HG02973 (cell line): ENCODE data around the gene GPD2.
A peak's percentile ranks its signal among the peaks of the same experiment; 100 is the strongest.

ENCODE experiments used
- ATAC-seq: cut with Tn5 transposase; IDR thresholded peaks from one replicate; pipeline ENCODE4 v1.9.1; 2021; ENCODE audit warnings: moderate library complexity; ENCODE audit not compliant: unreplicated experiment

The GPD2 gene

DNA sequence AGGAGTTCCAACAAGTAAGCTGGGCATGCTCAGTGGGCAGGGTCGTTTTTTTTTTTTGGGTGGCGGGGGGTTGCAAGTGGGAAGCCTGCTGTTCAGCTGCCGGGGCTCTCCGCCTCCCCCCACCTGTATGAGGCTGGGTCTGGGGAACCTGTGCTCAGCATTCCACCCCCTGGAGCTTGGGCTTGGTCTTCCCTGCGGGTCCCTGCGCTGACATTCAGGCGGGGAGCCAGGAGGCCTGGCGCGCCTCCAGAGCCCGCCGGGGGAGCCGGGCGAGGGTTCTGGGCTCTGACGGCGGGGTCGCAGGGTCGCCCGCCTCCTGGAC lies 822 bp upstream of the GPD2 start:
- ATAC-seq, result no peak

GRCh38 chr2:156436497-156437085 lies 412 bp downstream of the GPD2 start:
- ATAC-seq, result peak; percentile 37

DNA sequence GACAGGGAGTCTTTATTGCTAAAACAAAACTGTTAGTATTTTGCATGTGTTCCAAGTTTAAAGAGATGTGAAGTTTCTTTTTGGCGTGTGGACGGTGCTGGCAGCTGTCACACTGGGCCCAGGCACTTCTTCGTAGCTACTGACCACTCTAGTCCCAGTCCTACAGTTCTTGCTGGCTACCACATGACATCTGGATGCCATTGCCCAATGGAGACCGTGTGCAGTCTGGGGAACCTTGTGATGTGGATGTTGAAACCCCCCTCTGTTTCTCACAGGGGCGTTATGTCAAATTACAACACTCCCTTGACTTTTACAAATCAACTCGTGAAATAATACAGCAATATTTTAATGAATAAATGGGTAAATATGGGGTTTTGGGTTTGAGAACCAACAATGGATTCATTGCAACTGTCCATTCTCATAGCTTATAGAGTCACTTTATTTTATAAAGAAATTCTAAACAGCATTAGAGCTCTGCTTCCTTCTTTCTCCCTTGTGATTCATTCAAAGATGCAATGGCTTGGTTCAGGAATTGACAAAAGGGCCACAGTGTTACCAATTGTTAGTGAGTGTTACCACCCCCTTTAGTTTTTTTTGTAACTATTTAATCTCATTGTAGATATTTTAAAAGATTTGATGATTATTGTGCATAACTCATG lies 1.2 kb downstream of the GPD2 start:
- peak; percentile 14 for ATAC-seq

DNA sequence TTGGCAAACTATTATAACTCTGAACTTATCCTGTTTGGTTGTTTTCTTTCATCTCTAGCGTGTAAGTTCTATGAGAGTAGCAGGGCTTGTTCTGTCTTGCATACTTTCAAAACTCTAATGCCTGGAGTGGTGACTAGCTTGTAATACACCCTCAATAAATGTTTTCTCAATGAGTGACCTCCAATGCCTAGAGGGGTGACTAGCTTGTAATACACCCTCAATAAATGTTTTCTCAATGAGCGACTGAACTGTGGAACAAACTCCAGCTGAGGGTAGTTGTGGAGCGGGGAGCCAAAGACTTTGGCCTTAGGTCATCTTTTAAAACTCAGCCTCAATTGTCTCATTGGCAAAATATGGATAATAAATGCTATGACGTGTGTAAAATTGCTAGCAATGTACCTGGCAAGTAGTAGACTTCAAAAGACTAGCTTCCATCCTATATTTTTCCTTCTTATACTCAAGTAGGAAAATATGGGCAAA lies 1.8 kb downstream of the GPD2 start:
- no peak for ATAC-seq

GRCh38 chr2:156443089-156443488 lies 6.9 kb downstream of the GPD2 start:
- ATAC-seq, result no peak

DNA sequence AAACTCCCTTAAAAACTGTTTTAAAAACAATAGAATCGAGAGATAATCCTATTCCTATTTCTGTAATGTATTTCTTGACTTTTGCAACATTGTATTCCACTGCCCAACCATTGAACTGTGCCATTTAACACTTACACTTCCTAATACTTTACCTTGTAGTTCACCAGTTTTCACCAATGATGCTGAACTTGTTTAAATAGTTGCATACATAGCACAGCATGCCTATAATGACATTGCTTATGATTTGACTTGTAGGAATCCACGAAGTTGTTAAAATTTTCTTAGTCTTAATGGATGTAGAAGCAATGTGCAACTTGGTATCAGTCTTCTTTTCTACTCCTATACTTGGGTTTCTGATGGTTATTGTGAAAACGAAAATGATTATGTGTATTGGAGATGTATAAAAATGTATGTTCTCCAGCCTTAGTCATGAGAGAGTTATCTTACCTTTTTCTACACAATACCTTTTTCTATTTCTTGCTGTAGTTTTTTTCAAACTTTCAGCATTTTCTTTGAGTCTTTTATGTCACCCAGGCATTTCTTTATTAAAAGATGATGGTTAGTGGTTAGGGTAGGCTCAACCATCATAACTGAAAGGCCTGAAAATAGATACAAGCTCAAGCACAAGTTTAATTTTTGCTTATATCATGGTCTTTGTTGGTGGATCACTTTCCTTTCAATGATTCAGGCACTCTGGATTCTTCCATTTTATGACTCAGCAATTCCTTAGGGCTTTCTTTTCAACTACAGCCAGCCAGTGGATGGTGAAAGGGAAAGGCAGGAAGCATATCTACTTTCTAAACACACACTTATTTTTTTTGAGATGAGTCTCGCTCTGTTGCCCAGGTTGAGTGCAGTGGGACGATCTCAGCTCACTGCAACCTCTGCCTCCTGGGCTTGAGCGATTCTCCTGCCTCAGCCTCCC lies 9.4 kb downstream of the GPD2 start:
- ATAC-seq, result peak; percentile 86

DNA sequence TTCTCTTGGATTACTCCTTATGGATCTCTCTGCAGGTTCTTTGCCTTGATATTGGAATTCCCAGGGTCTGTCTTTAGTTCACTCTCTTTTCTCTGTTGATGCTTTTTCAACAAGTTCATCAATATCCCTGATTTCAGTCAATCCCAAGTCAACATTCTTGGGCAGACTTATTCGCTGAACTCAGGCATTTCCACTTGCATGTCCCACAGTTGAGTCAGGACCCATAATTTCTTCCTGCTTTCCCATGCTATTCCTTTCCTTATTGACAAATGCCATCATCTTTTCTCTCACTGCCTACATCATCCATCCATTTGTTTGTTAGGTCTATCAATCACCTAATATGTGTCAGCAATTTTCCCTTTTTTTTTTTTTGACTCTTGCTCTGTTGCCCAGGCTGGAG lies 11.6 kb downstream of the GPD2 start:
- ATAC-seq, result no peak

DNA sequence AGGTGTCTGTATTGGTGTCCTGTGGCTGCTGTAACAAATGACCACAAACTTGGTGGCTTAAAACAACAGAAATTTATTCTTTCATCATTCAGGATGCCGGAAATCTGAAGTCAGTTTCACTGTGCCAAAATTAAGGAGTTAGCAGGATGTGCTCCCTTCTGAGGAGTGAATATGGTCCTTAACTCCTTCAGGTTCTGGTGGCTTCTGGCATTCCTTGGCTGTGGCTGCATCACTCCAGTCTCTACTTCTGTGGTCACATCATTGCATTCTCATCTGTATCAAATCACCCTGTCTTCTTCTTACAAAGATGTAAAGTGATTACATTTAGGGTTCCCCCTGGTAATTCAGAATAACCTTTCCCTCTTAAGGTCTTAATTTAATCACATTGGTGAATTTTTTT lies 12.6 kb downstream of the GPD2 start:
- no peak for ATAC-seq

DNA sequence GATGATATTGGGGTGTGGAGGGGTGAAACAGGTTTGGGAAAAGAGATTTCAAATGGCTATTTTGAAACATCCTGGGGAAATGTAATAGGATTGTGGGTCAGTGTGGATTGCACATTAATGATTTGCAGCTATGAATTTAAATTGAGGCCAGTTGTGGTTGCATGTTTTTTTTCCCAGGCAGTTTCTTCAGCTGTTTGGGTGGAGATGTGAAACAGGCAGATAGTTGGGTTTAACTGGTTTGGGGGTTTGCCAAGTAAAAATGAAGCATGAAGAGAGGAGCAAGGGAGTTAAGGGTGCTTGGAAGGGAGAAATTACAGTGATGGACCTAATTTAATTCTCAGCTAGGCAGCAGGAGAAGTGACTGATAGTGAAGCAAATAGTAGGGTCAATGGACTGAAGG lies 16.8 kb downstream of the GPD2 start:
- no peak for ATAC-seq

GRCh38 chr2:156455361-156455975 lies 19.3 kb downstream of the GPD2 start:
- ATAC-seq, result peak; percentile 57

GRCh38 chr2:156456616-156457015 lies 20.4 kb downstream of the GPD2 start:
- no peak for ATAC-seq

- ATAC-seq, result no peak
Measured at GRCh38 chr2:156457523-156458517, 21.6 kb downstream of the GPD2 start.

DNA sequence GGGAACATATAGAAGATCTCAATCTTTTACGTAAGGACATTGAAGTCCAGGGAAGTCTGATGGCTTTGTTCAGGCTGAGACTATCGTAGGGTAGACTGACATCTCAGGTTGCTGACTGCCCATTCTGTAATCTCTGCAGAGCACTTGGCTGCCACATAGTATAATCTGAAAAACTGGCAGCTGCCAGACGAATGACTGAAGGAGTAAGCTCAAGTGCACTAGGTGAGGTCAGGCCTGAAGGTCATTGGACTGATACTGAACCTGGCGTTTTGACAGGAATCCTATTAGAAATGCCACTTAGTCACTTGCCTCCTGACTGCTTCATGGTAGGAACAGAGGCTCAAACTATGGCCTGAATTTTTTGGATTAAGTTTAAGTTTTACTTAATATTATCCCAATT lies 23.5 kb downstream of the GPD2 start:
- no peak for ATAC-seq

- ATAC-seq, result no peak
Measured at GRCh38 chr2:156464106-156464505, 27.9 kb downstream of the GPD2 start.

DNA sequence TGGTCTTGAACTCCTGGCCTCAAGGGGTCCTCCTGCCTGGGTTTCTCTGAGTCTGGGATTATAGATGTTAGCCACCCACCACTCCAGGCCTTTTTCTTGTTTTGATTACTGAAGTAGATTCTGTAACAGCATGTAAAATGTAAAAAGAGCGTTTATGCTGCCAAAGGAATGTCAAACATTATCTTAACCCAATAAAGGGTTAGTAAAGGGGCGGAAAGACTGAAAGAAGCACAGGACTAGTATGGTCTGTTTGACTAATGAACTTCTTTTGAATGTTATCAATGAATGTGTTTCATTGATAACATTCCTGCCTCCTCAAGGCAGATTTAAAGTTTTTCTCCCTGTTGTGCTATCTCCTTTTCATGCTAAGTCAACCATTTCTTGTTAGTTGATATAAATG lies 29.4 kb downstream of the GPD2 start:
- ATAC-seq, result no peak

DNA sequence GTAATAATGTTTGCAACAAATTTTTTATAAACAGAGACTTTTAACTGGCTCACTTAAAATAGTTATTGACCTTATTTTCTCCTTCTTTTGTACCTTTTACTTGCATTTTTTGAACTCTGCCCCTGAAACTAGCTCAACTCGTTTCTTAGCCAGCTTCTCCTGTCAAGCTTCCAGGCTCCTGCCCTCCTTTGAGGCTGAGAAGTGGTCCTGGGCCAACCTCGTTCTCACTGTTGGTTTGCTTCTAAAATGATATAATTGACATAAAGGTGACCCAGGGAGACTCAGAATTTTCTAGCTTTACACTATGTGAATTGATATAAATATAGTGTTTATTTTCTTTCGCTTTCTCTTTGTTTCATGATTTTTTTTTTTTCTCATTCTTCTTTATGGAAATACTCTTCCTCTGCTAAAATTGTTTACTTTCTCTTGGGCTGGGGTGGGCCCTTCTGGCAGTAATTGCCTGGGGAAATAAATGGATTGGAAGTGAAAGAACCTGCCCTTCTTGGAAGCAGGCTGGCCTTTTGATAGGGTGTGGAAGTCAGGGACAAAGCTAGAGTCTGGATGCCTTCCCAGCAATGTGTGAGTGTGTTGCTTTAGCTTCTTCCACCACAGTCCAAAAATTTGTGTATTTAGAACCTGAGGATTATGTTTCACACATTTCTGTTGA lies 30.7 kb downstream of the GPD2 start:
- ATAC-seq, result no peak

GRCh38 chr2:156470975-156471583 lies 34.9 kb downstream of the GPD2 start:
- no peak for ATAC-seq

- ATAC-seq, result no peak
Measured at GRCh38 chr2:156471762-156472161, 35.6 kb downstream of the GPD2 start.

GRCh38 chr2:156472686-156473085 lies 36.5 kb downstream of the GPD2 start:
- ATAC-seq, result peak; percentile 38
